Mesenchymal stem cell (in vitro differentiated cells and primary cell): ENCODE results near the gene PLSCR5.

Experiments
- DNase-seq: peaks from one replicate; pipeline ENCODE4 v3.0.0-alpha.2; 2013
- H2AFZ ChIP-seq: one replicate; pipeline ENCODE4 v1.6.1; 2013; ENCODE audit warnings: low read depth, mild to moderate bottlenecking, control low read depth, inconsistent platforms, low read length, moderate library complexity
- H2AK5ac ChIP-seq: 2 replicates; pipeline ENCODE4 v1.6.1; 2013; ENCODE audit warnings: low read length, moderate library complexity, mild to moderate bottlenecking, inconsistent platforms; ENCODE audit not compliant: severe bottlenecking
- H2BK120ac ChIP-seq: one replicate; pipeline ENCODE4 v1.6.1; 2013; ENCODE audit warnings: low read depth, mild to moderate bottlenecking, inconsistent platforms, low read length, moderate library complexity
- H2BK12ac ChIP-seq, 2 experiments: one replicate each; pipeline ENCODE4 v1.6.1; 2013; ENCODE audit warnings: inconsistent platforms in 2 of 2, low read length in 2 of 2, mild to moderate bottlenecking in 2 of 2, moderate library complexity in 2 of 2, control low read depth in 1 of 2
- H2BK15ac ChIP-seq: one replicate; pipeline ENCODE4 v1.6.1; 2013; ENCODE audit warnings: mild to moderate bottlenecking, low read depth, inconsistent platforms; ENCODE audit not compliant: poor library complexity, severe bottlenecking
- H2BK5ac ChIP-seq: 2 replicates; pipeline ENCODE4 v1.6.1; 2013; ENCODE audit warnings: low read depth, mild to moderate bottlenecking, low read length, control low read depth, inconsistent platforms; ENCODE audit not compliant: poor library complexity, severe bottlenecking
- H3K14ac ChIP-seq, 2 experiments: one replicate each; pipeline ENCODE4 v1.6.1; 2013; ENCODE audit warnings: inconsistent platforms in 2 of 2, low read length in 2 of 2, control low read depth in 1 of 2, mild to moderate bottlenecking in 1 of 2, moderate library complexity in 1 of 2
- H3K18ac ChIP-seq, 2 experiments: one replicate each; pipeline ENCODE4 v1.6.1; 2013; ENCODE audit warnings: inconsistent platforms in 2 of 2, low read length in 2 of 2, control low read depth in 1 of 2, low read depth in 1 of 2, mild to moderate bottlenecking in 1 of 2
- H3K23ac ChIP-seq, 2 experiments: one replicate each; pipeline ENCODE4 v1.6.1; 2013; ENCODE audit warnings: inconsistent platforms in 2 of 2, low read length in 2 of 2, mild to moderate bottlenecking in 2 of 2, moderate library complexity in 2 of 2, control low read depth in 1 of 2
- H3K27ac ChIP-seq: 2 replicates; pipeline ENCODE4 v1.5.1; 2013; ENCODE audit warnings: mild to moderate bottlenecking, moderate library complexity, low read length, control low read depth, inconsistent platforms; ENCODE audit not compliant: poor library complexity, severe bottlenecking
- H3K27me3 ChIP-seq, 2 experiments: 2 replicates each; pipeline versions ENCODE4 v1.6.1 to v1.7.0; 2013; ENCODE audit warnings: low read length in 2 of 2, mild to moderate bottlenecking in 2 of 2, moderate library complexity in 2 of 2, control low read depth in 1 of 2, inconsistent platforms in 1 of 2; ENCODE audit not compliant: control insufficient read depth in 1 of 2, insufficient read depth in 1 of 2
- H3K36me3 ChIP-seq, 2 experiments: 2 replicates each; pipeline versions ENCODE4 v1.6.1 to v1.7.0; 2013; ENCODE audit warnings: low read length in 2 of 2, control low read depth in 1 of 2, inconsistent platforms in 1 of 2, low read depth in 1 of 2, mild to moderate bottlenecking in 1 of 2; ENCODE audit not compliant: insufficient read depth in 2 of 2, control insufficient read depth in 1 of 2
- H3K4ac ChIP-seq, 2 experiments: one replicate each; pipeline ENCODE4 v1.6.1; 2013; ENCODE audit warnings: inconsistent platforms in 2 of 2, low read length in 2 of 2, mild to moderate bottlenecking in 2 of 2, moderate library complexity in 2 of 2, control low read depth in 1 of 2, low read depth in 1 of 2
- H3K4me1 ChIP-seq: 2 replicates; pipeline ENCODE4 v1.6.1; 2013; ENCODE audit warnings: low read depth, low read length, control low read depth; ENCODE audit not compliant: control insufficient read depth, insufficient read depth
- H3K4me2 ChIP-seq: 2 replicates; pipeline ENCODE4 v1.6.1; 2013; ENCODE audit warnings: low read length, mild to moderate bottlenecking, inconsistent platforms; ENCODE audit not compliant: poor library complexity, severe bottlenecking
- H3K4me3 ChIP-seq, 2 experiments: 2 replicates each; pipeline versions ENCODE4 v1.5.1 to v1.7.0; 2013; ENCODE audit warnings: low read length in 2 of 2, mild to moderate bottlenecking in 2 of 2, control low read depth in 1 of 2, low read depth in 1 of 2; ENCODE audit not compliant: insufficient read depth in 1 of 2
- H3K79me1 ChIP-seq: replicated peaks from 2 replicates; pipeline ENCODE4 v1.6.1; 2013; ENCODE audit warnings: mild to moderate bottlenecking, control low read depth, low read length, inconsistent platforms; ENCODE audit not compliant: poor library complexity, severe bottlenecking
- H3K9ac ChIP-seq: 2 replicates; pipeline ENCODE4 v1.7.0; 2013; ENCODE audit warnings: mild to moderate bottlenecking, low read length, moderate library complexity
- H3K9me3 ChIP-seq: 2 replicates; pipeline ENCODE4 v1.7.0; 2013; ENCODE audit warnings: mild to moderate bottlenecking, low read length; ENCODE audit not compliant: control insufficient read depth
- H4K8ac ChIP-seq: one replicate; pipeline ENCODE4 v1.6.1; 2013; ENCODE audit warnings: inconsistent platforms, mild to moderate bottlenecking, low read length, moderate library complexity
- H4K91ac ChIP-seq: one replicate; pipeline ENCODE4 v1.6.1; 2013; ENCODE audit warnings: mild to moderate bottlenecking, low read length, inconsistent platforms
- WGBS: methylation state at CpG from one replicate; pipeline ENCODE4 v1.1.7; 2013; ENCODE audit warnings: mixed read lengths; 5-methylcytosine and 5-hydroxymethylcytosine counted together

PLSCR5 gene

DNA sequence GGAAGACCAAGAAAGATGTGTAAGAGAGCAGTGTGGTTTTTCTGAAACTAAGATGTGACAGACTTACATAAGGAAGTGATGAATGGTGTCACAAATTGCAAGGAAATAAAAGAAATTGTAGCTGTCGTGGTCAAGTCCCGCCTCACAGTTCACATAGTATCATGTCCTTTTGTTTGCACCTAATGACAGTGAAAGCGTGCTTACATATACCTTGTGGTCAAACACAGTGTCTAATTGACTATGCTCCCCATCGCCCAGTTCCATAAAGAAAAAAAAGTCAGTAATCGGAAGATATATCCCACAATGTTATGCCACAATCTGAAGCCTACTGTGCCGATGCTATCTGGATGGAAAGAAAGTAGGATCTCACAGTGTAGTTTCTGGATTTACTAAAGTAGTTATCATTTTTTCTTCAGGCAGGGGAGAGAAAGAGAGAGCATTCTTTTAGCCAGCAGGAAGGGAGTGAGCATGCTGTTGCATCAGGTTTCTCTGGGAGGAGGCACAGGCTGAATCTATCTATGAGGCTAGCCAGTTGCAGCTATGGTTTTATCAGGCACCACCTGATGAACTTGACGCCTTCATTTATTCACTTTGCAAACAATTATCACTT, 50.9 kb downstream of the PLSCR5 start:
- 94% methylated on average over 5 of the region's 7 CpGs for WGBS
- no peaks in the 10 kb centered on the region for H3K4me1 ChIP-seq

DNA sequence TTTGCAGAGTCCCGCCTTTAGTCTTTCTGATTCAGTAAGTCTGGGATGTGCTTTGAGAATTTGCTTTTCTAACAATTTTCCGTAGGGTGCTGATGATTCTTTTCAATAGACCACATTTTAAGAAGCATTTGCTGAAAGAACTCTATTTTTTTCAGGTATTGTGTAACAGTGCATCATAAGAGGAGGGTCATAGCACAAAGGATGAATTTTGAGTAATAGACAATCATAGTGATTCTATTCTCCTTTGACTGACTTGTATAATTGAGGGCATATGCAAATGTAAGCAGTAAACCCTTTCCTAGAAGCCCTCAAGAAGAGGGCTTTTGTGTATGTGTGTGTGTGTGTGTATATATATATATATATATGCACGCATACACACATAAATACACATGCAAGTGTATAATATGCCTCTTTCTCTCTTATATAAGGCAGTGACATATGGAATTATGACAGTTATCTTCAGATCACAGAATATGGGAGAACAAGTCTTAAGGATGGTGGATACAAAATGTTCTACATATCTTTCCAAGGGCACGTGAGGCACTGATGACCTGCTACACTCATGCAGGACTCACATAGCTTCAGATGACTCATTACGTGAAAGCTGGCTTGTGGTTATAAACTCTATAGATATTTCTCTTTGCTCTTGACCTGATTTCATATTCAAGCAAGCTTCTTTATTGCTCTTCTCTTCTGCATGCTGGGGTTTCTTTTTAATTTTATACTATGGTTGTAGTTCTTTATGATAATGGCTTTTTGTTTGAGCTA, 54.2 kb downstream of the PLSCR5 start:
- no peak overlapping the region for H2BK12ac ChIP-seq
- H3K4me1 ChIP-seq = no peaks in the 10 kb centered on the region
- peak overlapping the region; percentile 61 for H3K9ac ChIP-seq
- no peak overlapping the region for H3K27ac ChIP-seq
- no peak overlapping the region for H2AK5ac ChIP-seq
- H3K9me3 ChIP-seq = no peaks in the 10 kb centered on the region
- H3K18ac ChIP-seq = no peak overlapping the region
- no peak overlapping the region for H3K14ac ChIP-seq
- no peak overlapping the region for H2BK15ac ChIP-seq
- H3K36me3 ChIP-seq = no peaks in the 10 kb centered on the region
- H3K4ac ChIP-seq = no peak overlapping the region
- WGBS = 100% methylated on average over 2 of the region's 5 CpGs
- H3K4me2 ChIP-seq = no peak overlapping the region
- no peak overlapping the region for H3K23ac ChIP-seq
- no peaks in the 10 kb centered on the region for H3K27me3 ChIP-seq
- H3K79me1 ChIP-seq = no peaks in the 10 kb centered on the region
- H4K91ac ChIP-seq = no peak overlapping the region
- DNase-seq = peak; percentile 88
- H3K4me3 ChIP-seq = no peak overlapping the region
- H2BK120ac ChIP-seq = no peak overlapping the region
- H2AFZ ChIP-seq = no peak overlapping the region
- H4K8ac ChIP-seq = no peak overlapping the region
- H2BK5ac ChIP-seq = no peak overlapping the region

More for the DNA sequence above, 50.9 kb downstream of the PLSCR5 start:
- Histone ChIP-seq H3K18ac (no peak overlapping the region), H4K91ac (no peak overlapping the region), H3K9ac (no peak overlapping the region), H2BK5ac (no peak overlapping the region), H3K27me3 (no peaks in the 10 kb centered on the region), H3K4me3 (no peak overlapping the region), H4K8ac (no peak overlapping the region), H3K14ac (no peak overlapping the region), H2BK12ac (no peak overlapping the region), H3K27ac (no peak overlapping the region), H3K4ac (no peak overlapping the region), H3K36me3 (no peaks in the 10 kb centered on the region), H2AFZ (no peak overlapping the region), H2AK5ac (no peak overlapping the region), H3K23ac (no peak overlapping the region), H3K79me1 (no peaks in the 10 kb centered on the region), H3K9me3 (no peaks in the 10 kb centered on the region), H2BK120ac (no peak overlapping the region), H3K4me2 (no peak overlapping the region), H2BK15ac (no peak overlapping the region)
- no peak for DNase-seq

DNA sequence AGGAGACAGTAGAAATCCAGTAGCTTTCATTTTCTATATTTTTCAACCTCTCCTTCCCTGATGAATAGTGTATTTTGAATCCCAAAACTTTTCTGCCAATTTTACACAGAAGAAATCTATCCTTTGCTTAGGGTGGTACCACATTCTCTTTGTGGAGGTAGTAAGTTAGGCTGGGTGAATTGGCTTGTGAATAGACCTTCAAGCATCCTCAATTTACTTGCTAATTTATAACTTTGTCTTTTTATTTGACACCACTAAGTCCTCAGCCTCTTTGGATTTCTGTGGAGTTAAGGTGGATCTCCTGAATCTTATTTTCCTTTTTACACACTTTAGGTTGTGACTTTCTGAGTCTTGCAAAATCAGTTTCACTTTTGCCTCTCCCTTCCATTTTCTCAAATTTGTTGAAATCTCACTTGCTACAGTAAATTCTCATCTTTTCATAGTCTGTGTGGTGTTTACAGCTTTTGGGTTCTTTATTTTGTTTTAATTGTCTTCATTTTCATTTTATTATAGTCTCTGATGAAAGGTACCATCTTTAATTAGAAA, 55.0 kb downstream of the PLSCR5 start:
- Histone ChIP-seq H2BK12ac (no peak overlapping the region), H2AFZ (no peak overlapping the region), H3K4me2 (no peak overlapping the region), H3K79me1 (no peaks in the 10 kb centered on the region), H3K18ac (no peak overlapping the region), H3K9ac (peak overlapping the region; percentile 61), H3K4ac (no peak overlapping the region), H2BK5ac (no peak overlapping the region), H4K8ac (no peak overlapping the region), H3K36me3 (no peaks in the 10 kb centered on the region), H3K9me3 (no peaks in the 10 kb centered on the region), H2BK120ac (no peak overlapping the region), H3K23ac (no peak overlapping the region), H3K4me1 (no peaks in the 10 kb centered on the region), H3K27me3 (no peaks in the 10 kb centered on the region), H3K14ac (no peak overlapping the region), H3K4me3 (peak overlapping the region in 1 of 2 experiments; percentile 40), H3K27ac (no peak overlapping the region), H4K91ac (no peak overlapping the region), H2AK5ac (no peak overlapping the region), H2BK15ac (no peak overlapping the region)
- peak; percentile 28 for DNase-seq

DNA sequence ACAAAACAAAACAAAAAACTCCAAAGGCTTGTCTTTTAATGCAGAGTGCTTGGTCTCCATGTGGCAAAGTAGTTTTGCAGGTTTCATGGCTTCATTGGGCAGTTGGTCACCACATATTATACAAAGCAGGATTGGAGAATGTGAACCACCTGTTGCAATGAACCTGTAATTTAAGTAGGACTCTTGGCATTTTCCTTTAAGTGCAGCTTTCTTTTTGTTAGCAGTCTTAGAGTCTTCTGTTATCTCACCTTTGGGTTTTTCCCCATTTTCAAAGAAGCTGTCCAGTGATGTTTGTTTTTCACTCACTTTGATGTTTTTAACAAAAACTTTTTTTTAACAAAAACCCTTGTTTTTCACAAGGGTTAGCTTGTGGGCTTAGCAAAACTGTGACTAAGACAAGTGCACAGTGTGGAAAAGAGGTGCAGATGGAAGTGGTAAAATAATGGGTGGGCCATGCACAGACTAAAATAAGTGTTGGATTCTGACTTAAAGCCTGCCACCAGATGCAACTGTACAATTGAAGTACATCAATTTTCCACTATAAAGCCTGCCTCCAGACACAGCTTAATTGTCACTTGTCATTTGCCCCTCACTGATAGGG, 57.8 kb downstream of the PLSCR5 start:
- no peak overlapping the region for H3K18ac ChIP-seq
- no peak overlapping the region for H2BK120ac ChIP-seq
- H4K91ac ChIP-seq = no peak overlapping the region
- H3K14ac ChIP-seq = no peak overlapping the region
- no peak for DNase-seq
- no peaks in the 10 kb centered on the region for H3K36me3 ChIP-seq
- no peak overlapping the region for H3K4me2 ChIP-seq
- H3K79me1 ChIP-seq = no peaks in the 10 kb centered on the region
- no peaks in the 10 kb centered on the region for H3K9me3 ChIP-seq
- no peak overlapping the region for H2BK12ac ChIP-seq
- no peak overlapping the region for H3K4ac ChIP-seq
- H2AK5ac ChIP-seq = no peak overlapping the region
- no peak overlapping the region for H3K4me3 ChIP-seq
- no peaks in the 10 kb centered on the region for H3K27me3 ChIP-seq
- no peaks in the 10 kb centered on the region for H3K4me1 ChIP-seq
- H3K9ac ChIP-seq = no peak overlapping the region
- no peak overlapping the region for H2AFZ ChIP-seq
- H4K8ac ChIP-seq = no peak overlapping the region
- no peak overlapping the region for H2BK5ac ChIP-seq
- no peak overlapping the region for H3K23ac ChIP-seq
- H2BK15ac ChIP-seq = no peak overlapping the region
- no peak overlapping the region for H3K27ac ChIP-seq
